HT1080 (cell line): ENCODE measurements around the gene TERF2IP. TPM values are rescaled to one million over a fixed set of nuclear protein-coding genes. Genes with fewer than 3 reads are reported as not detected.

Experiments used
- small RNA-seq: library from RNA; depleted of rRNA; stranded (forward); fragments of <200 nt; gene quantifications from one replicate; pipeline ENCODE3, GENCODE V24; 2014
- total RNA-seq: library from RNA; depleted of rRNA; stranded (reverse); fragments of >200 nt; shearing (Covaris generic); gene quantifications from 2 replicates; pipeline ENCODE4 v1.2.3, GENCODE V29; 2014; rRNA removed

TERF2IP gene
- total RNA-seq, 1 experiment from 2014 or later, result 46.8 TPM

Small RNAs within 50 kb of the gene (small RNA-seq; reads per million reads assigned to genes)
- gene RN7SL520P, result not detected

Other genes with a start within 250 kb of the TERF2IP start
- 24.7 and 24.8 TPM in 2 replicates for gene CFDP1, start 214.3 kb upstream of the TERF2IP start, total RNA-seq
- gene TMEM170A, start 183.1 kb upstream of the TERF2IP start, total RNA-seq, result 15.3 and 18.9 TPM in 2 replicates
- gene CHST6, start 152.3 kb upstream of the TERF2IP start, total RNA-seq, result not detected in 2 replicates
- not detected in 2 replicates for gene CHST5, start 111.7 kb upstream of the TERF2IP start, total RNA-seq
- 9.3 and 10.7 TPM in 2 replicates for gene TMEM231, start 91.5 kb upstream of the TERF2IP start, total RNA-seq
- 59.0 and 131 TPM in 2 replicates for gene GABARAPL2, start 81.4 kb upstream of the TERF2IP start, total RNA-seq
- gene ADAT1, start 24.5 kb upstream of the TERF2IP start, total RNA-seq, result 64.8 and 68.0 TPM in 2 replicates
- gene KARS1, start 108 bp upstream of the TERF2IP start, total RNA-seq, result 351 and 352 TPM in 2 replicates
- gene CPHXL2, start 29.2 kb downstream of the TERF2IP start, total RNA-seq, result not detected in 2 replicates
- not detected in 2 replicates for gene DUXB, start 53.7 kb downstream of the TERF2IP start, total RNA-seq
- gene CPHXL, start 78.7 kb downstream of the TERF2IP start, total RNA-seq, result not detected in 2 replicates